ENCODE results near the gene PTPN7.
"Not testable (repeated sequence)": the region's sequence is repeated elsewhere in the genome, so short reads cannot be mapped to it uniquely, and the experiment has no call there.

PTPN7 gene

DNA sequence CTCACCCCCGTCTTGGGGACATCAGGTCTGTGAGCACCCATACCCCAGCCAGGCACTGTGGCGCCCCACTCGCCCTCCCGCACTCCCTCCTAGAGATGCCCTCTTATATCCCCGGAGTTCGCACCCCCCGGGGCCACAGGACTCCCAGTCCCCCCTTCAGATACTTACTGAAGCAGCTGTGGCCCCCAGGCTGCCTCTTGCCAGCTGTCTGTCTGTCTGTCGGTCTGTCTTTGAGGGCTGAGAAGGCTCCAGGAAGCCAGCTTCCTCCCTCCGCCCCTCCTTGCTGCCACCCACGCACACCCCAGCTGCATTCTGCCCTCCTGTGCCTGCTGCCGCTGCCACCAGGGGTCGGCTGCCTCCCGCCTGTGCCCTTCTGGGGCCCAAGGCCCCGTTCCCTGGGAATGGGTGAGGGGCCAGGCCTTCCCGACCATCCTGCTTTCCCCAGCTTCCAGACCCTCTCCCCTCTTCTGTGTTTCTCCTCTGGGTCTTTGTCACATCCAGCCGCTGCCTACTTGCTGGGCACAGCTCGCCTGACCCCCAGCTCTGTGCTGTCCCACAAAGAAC is at the start of gene PTPN7:
Gene PTPN7 (minus strand): TSS at position 226 of the 564 bp plus-strand sequence. CDS start 1,200 bp downstream, outside the sequence.
- DNase-seq, result no peak

- peak; percentile 24 for DNase-seq
Measured at GRCh38 chr1:202208351-202208857, 48.0 kb upstream of the PTPN7 start.

GRCh38 chr1:202207292-202207691 is 46.9 kb upstream of the PTPN7 start:
- peak; percentile 93 for DNase-seq

DNA sequence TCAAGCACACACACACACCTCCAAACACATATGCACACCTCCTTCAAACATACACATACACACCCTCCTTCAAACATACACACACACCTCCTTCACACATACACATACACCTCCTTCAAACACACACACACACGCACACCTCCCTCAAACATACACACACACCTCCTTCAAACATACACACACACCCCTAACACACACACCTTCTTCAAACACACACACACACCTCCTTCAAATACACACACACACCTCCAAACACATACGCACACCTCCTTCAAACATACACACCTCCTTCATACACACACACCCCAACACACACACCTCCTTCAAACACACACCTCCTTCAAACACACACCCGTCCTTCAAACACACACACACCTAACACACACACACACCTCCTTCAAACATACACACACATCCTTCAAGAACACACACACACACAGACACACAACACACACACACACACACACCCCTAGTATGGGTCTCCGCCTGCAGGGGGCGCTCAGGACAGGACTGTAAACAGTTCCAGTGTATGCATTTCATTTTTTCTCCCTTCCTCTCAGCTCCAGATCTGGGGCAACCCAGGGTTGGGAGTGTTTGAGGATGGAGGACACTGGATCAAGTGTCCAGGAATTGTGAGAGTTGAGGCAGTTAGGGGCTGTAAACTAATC is 45.3 kb upstream of the PTPN7 start:
- no peak for DNase-seq

- peak; percentile 46 for DNase-seq
Measured at GRCh38 chr1:202204065-202204464, 43.7 kb upstream of the PTPN7 start.

GRCh38 chr1:202203238-202204039 is 43.0 kb upstream of the PTPN7 start:
- DNase-seq, result no peak

DNA sequence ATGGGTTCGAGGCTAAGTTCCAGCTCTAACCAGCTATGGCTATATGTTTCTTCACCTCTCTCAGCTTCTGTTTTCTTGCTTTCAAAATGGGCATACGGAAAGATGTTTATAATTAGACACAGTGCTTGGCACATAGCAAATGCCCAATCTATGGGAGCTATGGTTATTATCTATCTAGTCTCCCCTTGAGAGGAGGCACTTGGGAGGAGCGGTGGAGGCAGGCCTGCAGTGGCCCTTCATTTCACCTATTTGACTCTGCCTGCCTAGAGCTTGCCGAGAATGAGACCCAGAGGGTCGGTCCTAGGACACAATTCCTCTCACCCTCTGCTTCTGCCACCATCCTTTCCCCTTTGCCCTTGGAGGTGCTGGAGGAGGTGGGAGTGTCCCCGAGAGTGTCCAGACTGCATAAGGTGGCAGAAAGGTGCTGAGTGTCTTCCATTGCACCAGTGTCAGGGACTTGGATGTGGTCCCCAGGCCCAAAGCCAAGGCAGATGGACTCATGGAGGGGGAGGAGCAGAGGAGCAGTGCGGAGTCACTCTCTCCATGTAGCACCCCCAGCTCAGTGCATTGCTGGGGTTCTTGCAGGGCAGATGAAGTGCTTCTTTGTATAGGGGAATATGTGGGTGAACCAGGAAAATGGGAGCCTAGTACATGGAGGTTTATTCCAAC is 42.2 kb upstream of the PTPN7 start:
- DNase-seq, result no peak

GRCh38 chr1:202201971-202202370 is 41.6 kb upstream of the PTPN7 start:
- DNase-seq, result no peak

- no peak for DNase-seq
Measured at GRCh38 chr1:202201266-202201665, 40.9 kb upstream of the PTPN7 start.

- DNase-seq, result no peak
Measured at GRCh38 chr1:202200669-202201068, 40.3 kb upstream of the PTPN7 start.

DNA sequence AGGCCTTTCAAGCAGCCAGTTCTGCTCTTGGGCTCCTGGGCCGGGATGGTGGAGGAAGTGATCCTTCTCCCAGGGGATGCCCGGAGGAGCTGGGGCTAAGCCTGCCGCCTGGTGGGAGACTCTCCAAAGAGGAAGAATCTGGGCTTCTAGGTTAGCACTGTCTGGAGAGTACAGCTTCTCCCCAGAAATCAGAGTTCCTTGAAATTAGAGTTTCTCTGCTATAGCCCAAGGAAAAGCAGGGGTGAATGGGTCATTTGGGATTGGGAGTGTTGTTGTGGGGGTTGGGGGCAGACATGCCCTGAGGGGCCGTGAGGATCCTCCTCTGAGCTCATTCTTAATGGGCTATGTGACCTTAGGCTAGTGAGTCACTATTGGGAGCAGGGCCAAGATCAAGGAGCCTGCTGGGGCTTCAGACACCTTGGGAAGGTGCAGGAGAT is 39.7 kb upstream of the PTPN7 start:
- DNase-seq, result no peak

DNA sequence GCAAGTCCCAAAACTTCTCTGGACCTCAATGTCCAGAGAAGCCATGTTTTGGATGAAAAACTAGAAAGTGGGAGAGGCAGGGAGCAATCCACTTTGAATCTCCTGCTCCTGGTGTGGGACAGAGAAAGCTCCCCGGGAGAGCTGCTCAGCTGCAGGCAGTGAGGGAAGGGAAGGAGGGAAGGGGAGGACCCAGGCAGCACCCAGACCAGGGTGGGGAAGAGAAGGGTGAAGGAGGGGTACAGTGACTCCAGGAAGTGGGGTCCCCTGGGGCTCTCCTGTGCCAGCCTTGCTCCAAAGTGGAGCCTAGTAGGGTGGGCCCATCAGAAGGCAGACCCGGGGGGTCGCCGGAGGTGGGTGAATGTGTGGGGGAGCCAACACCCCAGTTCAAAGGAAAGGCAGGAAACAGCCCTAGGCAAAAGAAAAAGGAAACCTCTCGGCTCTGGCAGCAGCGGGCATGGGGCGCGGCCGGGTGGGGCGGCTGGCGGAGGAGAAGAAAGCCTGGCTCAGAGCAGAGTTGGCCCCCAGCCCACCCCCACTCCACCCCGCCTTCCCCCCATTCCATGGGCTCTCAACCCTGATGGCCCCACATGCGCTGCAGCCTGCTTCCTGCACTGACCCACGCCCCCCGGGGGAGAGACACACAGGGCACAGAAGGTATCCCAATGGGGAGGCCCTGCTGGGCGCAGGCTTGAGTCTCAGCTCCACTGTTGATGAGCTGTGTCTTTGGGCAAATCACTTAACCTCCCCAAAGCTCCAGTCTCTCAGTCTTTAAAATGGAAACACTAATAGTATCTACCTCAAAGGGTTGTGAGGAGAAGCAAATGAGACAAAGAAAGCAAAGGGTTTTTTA is 38.9 kb upstream of the PTPN7 start:
- no peak for DNase-seq

DNA sequence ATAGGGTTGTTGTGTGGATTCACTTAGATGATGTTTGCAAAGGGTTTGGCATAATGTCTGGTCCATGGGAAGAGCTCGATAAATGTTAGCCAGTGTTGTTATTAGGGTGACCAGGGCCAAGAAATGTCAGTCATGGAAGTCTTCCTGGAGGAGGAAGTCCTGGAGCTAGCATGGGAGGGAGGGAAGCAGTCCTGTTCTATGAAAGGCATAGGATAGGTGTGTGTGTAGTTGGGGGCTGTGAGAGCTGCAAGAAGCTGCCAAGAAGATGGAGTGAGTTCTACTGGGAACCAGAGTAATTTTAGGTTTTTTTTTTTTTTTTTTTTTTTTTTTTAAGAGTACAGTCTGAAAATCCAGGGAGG is 37.9 kb upstream of the PTPN7 start:
- DNase-seq, result no peak

DNA sequence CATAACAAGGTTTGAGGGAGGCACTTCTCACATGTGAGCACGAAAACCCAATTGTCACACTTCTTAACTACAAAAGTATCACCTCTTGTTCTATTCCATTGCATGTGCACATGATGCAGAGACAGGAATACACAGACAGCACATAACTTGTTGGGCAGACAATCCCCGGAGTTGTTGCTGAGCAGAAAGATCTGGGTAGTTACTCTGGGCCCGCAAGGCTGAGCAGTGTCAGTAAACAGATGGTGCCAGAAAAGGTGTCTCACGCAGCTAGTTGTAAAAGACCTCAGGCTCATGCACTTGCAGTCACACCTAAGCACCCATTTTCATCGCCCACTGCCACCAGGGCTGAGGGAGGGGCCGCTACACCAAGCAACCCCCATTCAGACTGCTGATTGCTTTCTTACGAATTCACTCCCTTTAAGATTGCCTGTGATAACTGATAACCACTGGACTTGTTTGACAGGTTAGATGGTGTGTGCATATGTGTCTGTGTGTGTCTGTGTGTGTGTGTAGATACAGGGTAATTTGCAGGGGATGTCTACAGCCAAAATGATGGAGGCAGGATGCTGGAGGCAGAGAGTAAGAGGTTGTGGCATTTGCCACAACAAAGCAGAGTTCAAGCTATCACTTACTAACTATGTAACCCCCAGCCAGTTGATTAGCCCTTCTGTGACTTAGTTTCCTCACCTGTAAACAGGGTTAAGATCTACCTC is 37.4 kb upstream of the PTPN7 start:
- no peak for DNase-seq

- DNase-seq, result no peak
Measured at GRCh38 chr1:202194328-202194648, 33.9 kb upstream of the PTPN7 start.

GRCh38 chr1:202193614-202194327 is 33.4 kb upstream of the PTPN7 start, which contains the start of gene LGR6:
Gene LGR6, plus strand, starts transcription at chr1:202193799. Its CDS starts 191 bp downstream, at chr1:202193990.
- DNase-seq, result no peak

DNA sequence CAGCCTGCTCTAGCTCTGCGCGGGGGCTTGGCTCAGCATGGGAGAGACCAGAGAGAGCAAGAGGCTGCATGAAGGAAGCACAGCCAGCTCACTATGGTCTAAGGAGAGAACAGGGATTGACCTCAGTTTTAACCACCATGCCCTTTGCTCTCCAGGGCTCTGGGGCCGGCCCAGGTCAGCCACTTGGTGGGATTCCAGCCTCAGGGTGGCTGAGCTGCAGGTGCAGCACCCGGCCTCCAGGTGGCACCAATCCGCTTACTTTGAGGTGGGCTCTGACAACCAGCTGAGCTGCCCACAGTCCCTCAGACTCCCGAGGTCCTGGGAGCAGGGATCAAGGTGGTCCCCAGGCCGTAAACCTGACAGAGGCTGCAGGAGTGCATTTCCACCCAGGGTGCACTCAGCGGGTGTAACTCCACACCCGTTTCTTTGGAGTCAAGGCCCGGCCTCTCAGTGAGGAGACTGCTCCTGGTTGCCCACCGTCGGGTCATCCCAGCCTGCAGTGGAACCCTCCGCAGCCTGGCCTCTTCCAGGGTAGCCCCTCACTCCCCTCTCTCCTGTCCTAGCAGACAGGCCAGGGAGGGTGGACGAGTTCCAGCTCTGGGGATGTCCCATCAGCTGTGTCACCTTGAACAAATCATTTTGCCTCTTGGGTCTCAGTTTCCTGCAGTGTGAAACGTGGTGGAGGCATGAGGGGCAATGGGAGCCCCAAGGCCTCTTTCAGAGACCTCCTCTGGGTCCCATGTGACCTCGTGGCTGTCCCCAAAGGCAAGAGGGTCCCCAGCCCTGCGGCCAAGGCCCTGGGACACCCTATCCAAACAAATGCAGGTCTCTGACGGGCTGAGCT is 32.6 kb upstream of the PTPN7 start:
- DNase-seq, result peak; percentile 40

DNA sequence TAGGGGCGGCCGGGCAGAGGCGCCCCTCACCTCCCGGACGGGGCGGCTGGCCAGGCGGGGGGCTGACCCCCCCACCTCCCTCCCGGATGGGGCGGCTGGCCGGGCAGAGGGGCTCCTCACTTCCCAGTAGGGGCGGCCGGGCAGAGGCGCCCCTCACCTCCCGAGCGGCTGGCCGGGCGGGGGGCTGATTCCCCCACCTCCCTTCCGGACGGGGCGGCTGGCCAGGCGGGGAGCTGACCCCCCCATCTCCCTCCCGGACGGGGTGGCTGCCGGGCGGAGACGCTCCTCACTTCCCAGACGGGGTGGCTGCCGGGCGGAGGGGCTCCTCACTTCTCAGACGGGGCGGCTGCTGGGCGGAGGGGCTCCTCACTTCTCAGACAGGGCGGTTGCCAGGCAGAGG is 31.0 kb upstream of the PTPN7 start:
- DNase-seq, result not testable (repeated sequence)

DNA sequence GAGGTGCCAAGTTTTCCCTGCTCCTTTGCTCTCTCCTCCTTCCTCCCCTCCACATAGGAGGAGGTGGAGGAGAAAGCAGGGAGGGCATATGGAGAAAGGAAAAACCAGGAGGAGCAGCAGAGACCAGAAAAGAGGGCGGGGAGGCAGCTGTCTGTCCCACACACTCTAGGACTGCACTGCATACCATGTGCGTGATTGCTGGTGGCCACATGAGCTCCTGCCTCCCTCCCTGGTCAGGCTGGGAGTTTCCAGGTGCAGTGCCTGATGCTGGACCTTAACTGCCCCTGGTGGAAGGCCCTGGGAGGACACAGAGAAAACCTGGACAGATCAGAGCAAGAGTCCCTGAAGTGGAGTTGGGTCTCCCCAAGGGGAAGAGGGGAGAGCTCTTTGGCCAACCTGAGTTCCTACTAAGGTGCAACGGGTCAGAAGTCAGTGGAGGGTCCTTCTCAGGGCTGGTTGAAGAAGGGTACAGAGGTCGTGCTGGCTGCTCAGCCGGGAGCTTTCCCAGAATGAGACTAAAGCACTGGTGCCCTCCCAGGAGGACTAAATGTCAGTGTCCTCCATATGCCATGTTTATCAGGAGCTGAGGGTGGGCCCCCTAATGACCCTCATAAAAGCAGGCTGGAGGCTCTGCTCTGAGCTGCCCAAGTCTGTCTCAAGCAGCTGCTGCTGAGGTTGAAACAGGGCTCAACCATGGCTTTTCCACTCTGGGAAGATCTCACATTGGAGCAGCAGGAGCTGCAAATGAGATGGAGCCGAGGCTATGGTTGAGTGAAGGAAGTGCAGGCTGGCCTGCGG is 29.7 kb upstream of the PTPN7 start:
- no peak for DNase-seq
